Ovary (tissue), 9 donors: Measurements from ENCODE around the gene LDLRAD4. TPM values are rescaled to one million over a fixed set of nuclear protein-coding genes. Genes with fewer than 3 reads are reported as not detected.

Experiments used
- DNase-seq, 5 donors: peaks; one replicate each; pipeline ENCODE4 v3.0.0-alpha.2; 2019 to 2020
- H3K27ac ChIP-seq, 2 donors: fragments of 200-600 bp; one replicate each; pipeline versions ENCODE4 v1.5.1 to v1.8.0; 2019 to 2022
- H3K27me3 ChIP-seq: fragments of 200-600 bp; one replicate; pipeline ENCODE4 v1.8.0; 2022
- H3K36me3 ChIP-seq: fragments of 200-600 bp; sonication (generic); one replicate; pipeline ENCODE4 v1.5.1; 2019
- H3K4me1 ChIP-seq: one replicate; pipeline ENCODE4 v1.8.1; 2013; ENCODE audit warnings: mild to moderate bottlenecking, moderate library complexity; ENCODE audit not compliant: insufficient read depth
- H3K4me3 ChIP-seq: fragments of 200-600 bp; sonication (generic); one replicate; pipeline ENCODE4 v1.5.1; 2017
- H3K9me3 ChIP-seq, 2 donors: fragments of 200-600 bp in 1 of 2; sonication (generic) in 1 of 2; one replicate each; pipeline versions ENCODE4 v1.5.1 to v1.8.1; 2013 to 2019; ENCODE audit warnings: mild to moderate bottlenecking in 1 of 2, moderate library complexity in 1 of 2
- EP300 ChIP-seq: sonication (generic); formaldehyde crosslinking; IDR thresholded peaks from one replicate; pipeline ENCODE4 v1.6.1; 2017; ENCODE audit warnings: antibody characterized with exemption
- POLR2A ChIP-seq: fragments of 450-650 bp; IDR thresholded peaks from one replicate; pipeline ENCODE4 v1.6.1; 2017; ENCODE audit warnings: antibody characterized with exemption, mild to moderate bottlenecking, moderate library complexity
- WGBS, 3 donors: extraction: QIAGEN DNeasy Blood & Tissue Kit in 1 of 3; methylation state at CpG; one replicate each; pipeline versions ENCODE4 v1.1.5 to v1.1.7; 2013 to 2017; 5-methylcytosine and 5-hydroxymethylcytosine counted together
- intact Hi-C, 4 donors: fragments of 100-400 bp; cut with DNase I; formaldehyde crosslinking; loops; one replicate each; pipeline versions ENCODE4 v1.11.0 to v1.15.1; 2022 to 2023
- polyA plus RNA-seq, 2 donors: library from polyadenylated mRNA; stranded (reverse); fragments of 200-250 nt in 1 of 2; fragments of 350-450 nt in 1 of 2; fragmentation: Illumina TruSeq in 1 of 2; extraction: RNeasy Lipid Tissue Mini Kit (QIAGEN cat#74804) in 1 of 2; gene quantifications; one replicate each; pipeline ENCODE4 v1.2.3, GENCODE V29; 2013 to 2014
- total RNA-seq, 7 donors: library from RNA; depleted of rRNA in 2 of 7; stranded (reverse); fragments of >200 nt in 2 of 7; fragmentation: NEBNext Ultra II Directional in 3 of 7; extraction: Animal tissue kit (Norgen Biotek cat#: 25700) in 3 of 7; gene quantifications; one replicate each; pipeline versions ENCODE4 v1.1.0 to v1.2.4, GENCODE V29; 2016 to 2023
- TF ChIP-seq, protein P1 (sequence below), 3 donors: fragments of 450-650 bp in 2 of 3; fragments of 200-600 bp in 1 of 3; IDR thresholded peaks; one replicate each; pipeline versions ENCODE4 v1.5.1 to v1.8.0; 2016 to 2022; ENCODE audit warnings: antibody characterized with exemption in 3 of 3, mild to moderate bottlenecking in 1 of 3
- donor health status: DM: no; HTN: no; CAD: no; lungs with moderate emphysema.
- donor health status: DM: no; HTN: no; CAD: no.
- donor health status: Bipolar disorder and iron deficiency.
- donor health status: DM: yes; HTN: yes; CAD: no.
- donor health status: DM: no; HTN: no; CAD: no.
- donor health status: DM: yes; HTN: yes; CAD: no.

Gene LDLRAD4
- total and polyA plus RNA-seq, 9 donors = 2.3 to 31.6 (median 8.3) TPM

DNA sequence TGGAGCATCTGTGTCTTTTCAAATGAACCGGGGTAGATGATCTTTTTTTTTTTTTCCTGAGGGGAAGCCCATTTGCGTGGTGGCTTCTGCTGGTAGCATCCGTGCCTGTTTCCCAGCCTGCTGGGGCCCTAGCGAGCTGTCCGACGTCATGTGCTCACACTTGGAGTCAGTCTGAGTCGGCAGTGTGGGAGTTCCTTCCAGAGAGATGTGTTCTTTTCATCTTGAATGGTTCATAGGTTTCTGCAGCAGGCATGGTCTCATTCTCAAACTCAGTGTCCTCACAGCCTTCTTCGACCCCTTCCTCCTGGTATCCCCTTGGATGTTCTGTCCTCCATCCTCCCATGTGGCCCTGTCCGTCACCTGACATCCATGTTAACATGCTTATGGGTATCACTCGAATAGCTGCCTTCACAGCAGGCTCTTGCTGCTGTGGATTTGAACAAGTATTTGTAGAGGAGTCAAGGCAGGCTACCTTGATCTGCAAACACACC lies 51.0 kb downstream of the LDLRAD4 start:
- Histone ChIP-seq H3K27me3 (no peaks in the 10 kb centered on the region), H3K4me3 (no peak overlapping the region), H3K9me3 (no peaks in the 10 kb centered on the region), H3K36me3 (no peaks in the 10 kb centered on the region), H3K4me1 (peaks cover 4% of the 10 kb centered on the region), H3K27ac (no peak overlapping the region)
- 29 to 34% (median 30%) methylated on average over 10 of the region's 10 CpGs for WGBS, 3 donors
- TF ChIP-seq POLR2A = no peak
- no peak for TF ChIP-seq EP300
- TF ChIP-seq, protein P1, sequence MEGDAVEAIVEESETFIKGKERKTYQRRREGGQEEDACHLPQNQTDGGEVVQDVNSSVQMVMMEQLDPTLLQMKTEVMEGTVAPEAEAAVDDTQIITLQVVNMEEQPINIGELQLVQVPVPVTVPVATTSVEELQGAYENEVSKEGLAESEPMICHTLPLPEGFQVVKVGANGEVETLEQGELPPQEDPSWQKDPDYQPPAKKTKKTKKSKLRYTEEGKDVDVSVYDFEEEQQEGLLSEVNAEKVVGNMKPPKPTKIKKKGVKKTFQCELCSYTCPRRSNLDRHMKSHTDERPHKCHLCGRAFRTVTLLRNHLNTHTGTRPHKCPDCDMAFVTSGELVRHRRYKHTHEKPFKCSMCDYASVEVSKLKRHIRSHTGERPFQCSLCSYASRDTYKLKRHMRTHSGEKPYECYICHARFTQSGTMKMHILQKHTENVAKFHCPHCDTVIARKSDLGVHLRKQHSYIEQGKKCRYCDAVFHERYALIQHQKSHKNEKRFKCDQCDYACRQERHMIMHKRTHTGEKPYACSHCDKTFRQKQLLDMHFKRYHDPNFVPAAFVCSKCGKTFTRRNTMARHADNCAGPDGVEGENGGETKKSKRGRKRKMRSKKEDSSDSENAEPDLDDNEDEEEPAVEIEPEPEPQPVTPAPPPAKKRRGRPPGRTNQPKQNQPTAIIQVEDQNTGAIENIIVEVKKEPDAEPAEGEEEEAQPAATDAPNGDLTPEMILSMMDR (IDR thresholded peaks at IDR 0.05) = no peak
- DNase-seq = peak in 3 of 5 donors; percentile 14 to 34 (median 33)
- intact Hi-C loops = no loop called here

DNA sequence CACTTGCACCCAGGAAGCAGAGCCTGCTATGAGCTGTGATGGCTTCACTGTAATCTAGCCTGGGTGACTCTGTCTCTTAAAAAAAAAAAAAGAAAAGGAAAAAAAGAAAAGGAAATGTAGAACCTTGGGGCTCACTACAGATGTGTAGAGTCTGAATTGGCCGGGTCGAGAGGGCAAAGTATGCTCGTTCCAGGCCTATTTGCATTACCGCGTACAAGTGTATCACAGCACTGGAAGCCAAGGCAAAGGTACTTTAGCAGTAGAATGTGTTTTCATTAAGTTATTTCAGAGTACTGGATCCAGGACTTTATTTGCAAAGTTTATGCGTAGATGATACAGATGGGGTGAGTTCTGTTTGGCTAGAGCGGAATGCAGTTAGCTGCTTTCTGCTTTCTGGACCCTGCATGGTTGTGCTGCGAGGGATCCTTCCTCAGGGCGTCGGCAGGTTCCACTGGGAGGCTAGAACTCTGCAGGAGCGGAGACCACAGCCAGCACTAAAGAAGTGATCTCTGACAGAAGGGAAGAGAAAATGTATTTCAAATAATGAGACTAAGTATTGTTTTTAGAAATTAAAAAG lies 51.8 kb downstream of the LDLRAD4 start:
- intact Hi-C loops = no loop called here
- DNase-seq = no peak
- H3K4me3 ChIP-seq = no peak overlapping the region
- no peaks in the 10 kb centered on the region for H3K36me3 ChIP-seq
- H3K27ac ChIP-seq = no peak overlapping the region
- TF ChIP-seq, protein P1 (IDR thresholded peaks at IDR 0.05) = no peak
- no peak for TF ChIP-seq EP300
- TF ChIP-seq POLR2A = no peak
- no peaks in the 10 kb centered on the region for H3K27me3 ChIP-seq
- WGBS, 3 donors = 90 to 94% (median 92%) methylated on average over 11 of the region's 11 CpGs
- H3K9me3 ChIP-seq = no peaks in the 10 kb centered on the region
- H3K4me1 ChIP-seq = peaks cover 4% of the 10 kb centered on the region

DNA sequence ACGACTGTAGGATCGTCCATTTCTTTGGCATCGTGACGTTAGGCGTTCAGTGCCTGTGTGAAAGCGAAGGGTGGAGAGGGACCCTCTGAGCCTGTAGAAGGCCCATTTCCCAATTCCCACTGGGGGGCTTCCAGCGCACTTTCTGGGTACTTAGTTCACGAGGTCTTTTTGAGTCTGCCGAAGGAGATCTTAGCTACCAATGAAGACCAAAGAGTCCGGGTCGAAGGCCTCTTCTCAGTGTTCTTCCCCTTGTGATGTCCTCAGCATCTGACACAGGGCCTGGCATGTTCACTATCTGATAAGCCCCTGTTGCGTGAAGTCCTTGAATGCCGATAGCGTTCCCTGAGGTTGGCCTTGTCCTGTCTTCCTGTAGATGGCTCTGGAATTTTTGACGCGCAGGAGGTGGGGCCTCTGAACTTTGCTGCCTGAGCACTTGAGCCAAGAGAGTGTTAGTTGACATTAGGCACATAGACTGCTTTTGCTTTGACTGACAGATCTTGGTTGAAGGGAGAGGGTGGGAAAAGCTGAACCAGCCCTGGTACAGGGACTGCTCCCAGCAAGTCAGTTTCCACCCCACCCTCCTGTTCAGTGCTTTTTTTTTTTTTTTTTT lies 52.8 kb downstream of the LDLRAD4 start:
- DNase-seq = no peak
- 93 to 95% (median 95%) methylated on average over 16 of the region's 16 CpGs for WGBS, 3 donors
- no peak overlapping the region for H3K27ac ChIP-seq
- intact Hi-C loops = no loop called here
- H3K4me3 ChIP-seq = no peak overlapping the region
- TF ChIP-seq POLR2A = no peak
- no peak for TF ChIP-seq EP300
- TF ChIP-seq, protein P1 (IDR thresholded peaks at IDR 0.05) = no peak
- no peaks in the 10 kb centered on the region for H3K9me3 ChIP-seq
- no peaks in the 10 kb centered on the region for H3K36me3 ChIP-seq
- H3K4me1 ChIP-seq = peaks cover 4% of the 10 kb centered on the region
- no peaks in the 10 kb centered on the region for H3K27me3 ChIP-seq

DNA sequence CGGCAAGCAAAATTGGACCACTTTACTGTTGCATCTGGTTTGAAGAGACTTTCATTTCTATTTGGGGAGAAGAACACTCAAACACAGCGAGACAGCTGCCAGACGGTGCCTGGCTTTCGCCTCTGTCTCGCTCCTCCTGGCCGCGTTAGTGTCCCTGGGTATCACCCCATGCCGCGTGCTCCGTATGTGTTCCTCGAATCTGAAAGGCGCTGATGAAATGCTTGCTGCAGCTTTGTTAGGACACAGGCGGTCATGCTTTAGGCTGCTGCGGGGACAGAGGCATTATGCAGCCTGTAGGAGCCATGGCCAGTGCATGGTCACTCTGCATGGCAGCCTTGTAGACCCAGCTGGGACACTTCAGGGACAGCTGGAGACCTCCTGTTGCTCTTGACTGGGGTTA lies 53.9 kb downstream of the LDLRAD4 start:
- no peaks in the 10 kb centered on the region for H3K9me3 ChIP-seq
- peaks cover 4% of the 10 kb centered on the region for H3K4me1 ChIP-seq
- peak in 1 of 5 donors; percentile 5 for DNase-seq
- H3K36me3 ChIP-seq = no peaks in the 10 kb centered on the region
- H3K27ac ChIP-seq = no peak overlapping the region
- intact Hi-C loops = no loop called here
- TF ChIP-seq POLR2A (no peak), EP300 (no peak)
- TF ChIP-seq, protein P1 (IDR thresholded peaks at IDR 0.05) = no peak
- H3K4me3 ChIP-seq = no peak overlapping the region
- H3K27me3 ChIP-seq = no peaks in the 10 kb centered on the region
- WGBS, 3 donors = 95 to 97% (median 97%) methylated on average over 14 of the region's 14 CpGs
